Colonic mucosa (tissue), 4 donors: ENCODE results near the gene AKR1B15. TPM values are rescaled to one million over a fixed set of nuclear protein-coding genes. Genes with fewer than 3 reads are reported as not detected.
"Not testable (repeated sequence)": the region's sequence is repeated elsewhere in the genome, so short reads cannot be mapped to it uniquely, and the experiment has no call there.

Experiments used
- DNase-seq: peaks from one replicate; pipeline ENCODE4 v3.0.0-alpha.2; 2020
- H3K27ac ChIP-seq: fragments of 200-600 bp; one replicate; pipeline ENCODE4 v1.8.0; 2021
- H3K27me3 ChIP-seq: fragments of 200-600 bp; one replicate; pipeline ENCODE4 v1.8.0; 2021
- H3K36me3 ChIP-seq: fragments of 200-600 bp; one replicate; pipeline ENCODE4 v1.8.0; 2021
- H3K4me1 ChIP-seq: fragments of 200-600 bp; one replicate; pipeline ENCODE4 v1.8.0; 2021; ENCODE audit warnings: mild to moderate bottlenecking
- H3K4me3 ChIP-seq: fragments of 200-600 bp; one replicate; pipeline ENCODE4 v1.8.0; 2021
- H3K9ac ChIP-seq, 2 donors: one replicate each; pipeline ENCODE4 v1.7.0; 2013; ENCODE audit warnings: control low read depth in 2 of 2, low read depth in 2 of 2, low read length in 2 of 2
- H3K9me3 ChIP-seq: fragments of 200-600 bp; one replicate; pipeline ENCODE4 v1.8.0; 2021
- intact Hi-C: fragments of 100-400 bp; cut with DNase I; formaldehyde crosslinking; loops from one replicate; pipeline ENCODE4 v1.14.1; 2022
- total RNA-seq, 2 donors: library from RNA; stranded (reverse); fragmentation: NEBNext Ultra II Directional in 1 of 2; extraction: Animal tissue kit (Norgen Biotek cat#: 25700) in 1 of 2; gene quantifications; one replicate each; pipeline ENCODE4 v1.2.1, GENCODE V29; 2021
- TF ChIP-seq, protein P1 (sequence below): fragments of 200-600 bp; IDR thresholded peaks from one replicate; pipeline ENCODE4 v1.8.0; 2022; ENCODE audit warnings: antibody characterized with exemption, mild to moderate bottlenecking
- donor health status: healthy.
- donor health status: DM: no; HTN: no; CAD: no.
- donor health status: DM: no; HTN: no; CAD: no.

Gene AKR1B15
- total RNA-seq, 2 donors from 2014 or later = 6.5 to 10.6 TPM

DNA sequence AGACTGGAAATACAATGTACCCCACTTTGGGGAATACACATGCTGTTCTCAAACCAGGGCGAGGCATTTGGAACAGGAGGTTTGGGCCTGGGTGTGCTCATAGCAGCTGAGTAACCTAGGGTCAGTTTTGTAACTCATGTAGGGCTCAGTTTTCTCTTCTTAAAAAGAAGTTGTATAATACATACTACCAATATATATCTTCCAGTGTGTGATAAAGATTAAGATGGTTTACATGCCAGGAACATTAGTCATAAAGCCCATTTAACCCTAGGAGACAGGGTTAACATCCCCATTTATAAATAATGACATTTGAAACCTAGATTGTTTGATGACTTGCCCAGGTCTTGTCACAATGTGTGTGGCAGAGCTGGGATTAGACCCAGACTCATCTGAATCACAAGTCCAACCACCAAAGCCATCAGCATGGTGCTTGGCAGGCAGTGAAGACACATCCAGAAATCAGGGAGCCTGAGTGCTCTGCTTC is 15.6 kb upstream of the AKR1B15 start:
- Histone ChIP-seq H3K4me3 (no peak overlapping the region), H3K4me1 (no peaks in the 10 kb centered on the region), H3K9me3 (no peaks in the 10 kb centered on the region), H3K36me3 (no peaks in the 10 kb centered on the region), H3K27me3 (no peaks in the 10 kb centered on the region), H3K27ac (peak overlapping the region; percentile 67), H3K9ac (no peak overlapping the region)
- DNase-seq = no peak
- TF ChIP-seq, protein P1, sequence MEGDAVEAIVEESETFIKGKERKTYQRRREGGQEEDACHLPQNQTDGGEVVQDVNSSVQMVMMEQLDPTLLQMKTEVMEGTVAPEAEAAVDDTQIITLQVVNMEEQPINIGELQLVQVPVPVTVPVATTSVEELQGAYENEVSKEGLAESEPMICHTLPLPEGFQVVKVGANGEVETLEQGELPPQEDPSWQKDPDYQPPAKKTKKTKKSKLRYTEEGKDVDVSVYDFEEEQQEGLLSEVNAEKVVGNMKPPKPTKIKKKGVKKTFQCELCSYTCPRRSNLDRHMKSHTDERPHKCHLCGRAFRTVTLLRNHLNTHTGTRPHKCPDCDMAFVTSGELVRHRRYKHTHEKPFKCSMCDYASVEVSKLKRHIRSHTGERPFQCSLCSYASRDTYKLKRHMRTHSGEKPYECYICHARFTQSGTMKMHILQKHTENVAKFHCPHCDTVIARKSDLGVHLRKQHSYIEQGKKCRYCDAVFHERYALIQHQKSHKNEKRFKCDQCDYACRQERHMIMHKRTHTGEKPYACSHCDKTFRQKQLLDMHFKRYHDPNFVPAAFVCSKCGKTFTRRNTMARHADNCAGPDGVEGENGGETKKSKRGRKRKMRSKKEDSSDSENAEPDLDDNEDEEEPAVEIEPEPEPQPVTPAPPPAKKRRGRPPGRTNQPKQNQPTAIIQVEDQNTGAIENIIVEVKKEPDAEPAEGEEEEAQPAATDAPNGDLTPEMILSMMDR = no peak
- intact Hi-C loops = no loop called here

DNA sequence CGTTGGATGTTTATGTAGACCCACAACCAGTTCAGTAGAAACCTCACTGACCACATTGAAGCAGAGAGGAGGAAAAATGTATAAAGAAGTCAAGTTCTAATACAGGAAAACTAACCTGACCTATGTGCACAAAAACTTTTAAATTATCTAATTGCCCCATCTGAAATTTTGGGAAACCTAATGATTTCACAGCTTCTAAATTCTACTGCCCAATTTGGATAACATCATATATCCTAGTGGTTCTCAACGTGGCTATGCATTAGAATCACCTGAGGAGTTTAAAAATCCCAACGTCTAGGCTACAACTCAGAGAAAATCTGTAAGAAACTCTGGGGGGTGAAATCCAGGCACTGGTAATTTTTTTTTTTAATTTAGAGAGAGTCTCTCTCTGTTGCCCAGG is 14.3 kb upstream of the AKR1B15 start:
- H3K9me3 ChIP-seq = no peaks in the 10 kb centered on the region
- intact Hi-C loops = no loop called here
- H3K36me3 ChIP-seq = no peaks in the 10 kb centered on the region
- no peaks in the 10 kb centered on the region for H3K4me1 ChIP-seq
- no peak overlapping the region for H3K27ac ChIP-seq
- H3K27me3 ChIP-seq = no peaks in the 10 kb centered on the region
- H3K9ac ChIP-seq = no peak overlapping the region
- no peak for DNase-seq
- TF ChIP-seq, protein P1 = no peak
- no peak overlapping the region for H3K4me3 ChIP-seq

GRCh38 chr7:134535272-134535918 is 13.5 kb upstream of the AKR1B15 start:
- no peak for DNase-seq
- H3K36me3 ChIP-seq = no peaks in the 10 kb centered on the region
- H3K27ac ChIP-seq = no peak overlapping the region
- H3K27me3 ChIP-seq = no peaks in the 10 kb centered on the region
- H3K9me3 ChIP-seq = no peaks in the 10 kb centered on the region
- H3K4me1 ChIP-seq = no peaks in the 10 kb centered on the region
- TF ChIP-seq, protein P1 = no peak
- no peak overlapping the region for H3K4me3 ChIP-seq
- intact Hi-C loops = no loop called here
- no peak overlapping the region for H3K9ac ChIP-seq

DNA sequence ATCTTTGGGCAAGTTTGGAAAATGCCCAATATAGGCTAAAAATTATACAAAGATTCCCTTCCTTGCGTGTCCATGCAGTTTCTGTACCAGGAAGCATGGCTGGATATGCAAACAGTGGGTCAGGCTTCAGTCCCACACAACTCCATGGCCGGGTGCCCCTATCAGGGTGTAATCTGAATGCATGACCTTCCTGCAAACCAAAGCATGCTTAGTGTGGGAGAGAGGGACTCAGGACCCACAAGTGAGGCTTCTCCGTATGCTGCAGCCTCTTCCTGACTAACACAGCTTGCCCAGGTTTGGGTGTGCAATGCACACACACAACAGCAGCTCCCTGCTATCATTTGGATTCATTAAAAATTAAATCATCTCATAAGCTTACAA is 13.0 kb upstream of the AKR1B15 start:
- no peak overlapping the region for H3K4me3 ChIP-seq
- H3K36me3 ChIP-seq = no peaks in the 10 kb centered on the region
- TF ChIP-seq, protein P1 = no peak
- intact Hi-C loops = no loop called here
- H3K4me1 ChIP-seq = no peaks in the 10 kb centered on the region
- no peak overlapping the region for H3K27ac ChIP-seq
- H3K9me3 ChIP-seq = no peaks in the 10 kb centered on the region
- no peak overlapping the region for H3K9ac ChIP-seq
- no peaks in the 10 kb centered on the region for H3K27me3 ChIP-seq
- no peak for DNase-seq

DNA sequence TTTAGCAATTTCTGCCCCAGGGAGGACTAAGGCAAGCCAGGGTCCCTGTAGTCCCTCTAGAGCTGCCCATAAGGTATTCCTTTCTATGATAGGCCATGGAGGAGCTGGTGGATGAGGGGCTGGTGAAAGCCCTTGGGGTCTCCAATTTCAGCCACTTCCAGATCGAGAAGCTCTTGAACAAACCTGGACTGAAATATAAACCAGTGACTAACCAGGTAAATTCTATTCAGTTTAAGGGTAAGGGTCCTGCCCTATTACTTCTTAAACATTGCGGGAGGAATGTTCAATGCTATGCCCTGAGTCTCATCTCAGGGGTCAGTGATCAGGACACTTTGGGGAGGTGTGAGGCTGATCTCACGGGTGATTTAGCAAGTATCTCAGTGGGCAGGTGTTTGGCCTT is 12.4 kb upstream of the AKR1B15 start:
- intact Hi-C loops, H3K9ac ChIP-seq, H3K9me3 ChIP-seq: not testable (repeated sequence)

DNA sequence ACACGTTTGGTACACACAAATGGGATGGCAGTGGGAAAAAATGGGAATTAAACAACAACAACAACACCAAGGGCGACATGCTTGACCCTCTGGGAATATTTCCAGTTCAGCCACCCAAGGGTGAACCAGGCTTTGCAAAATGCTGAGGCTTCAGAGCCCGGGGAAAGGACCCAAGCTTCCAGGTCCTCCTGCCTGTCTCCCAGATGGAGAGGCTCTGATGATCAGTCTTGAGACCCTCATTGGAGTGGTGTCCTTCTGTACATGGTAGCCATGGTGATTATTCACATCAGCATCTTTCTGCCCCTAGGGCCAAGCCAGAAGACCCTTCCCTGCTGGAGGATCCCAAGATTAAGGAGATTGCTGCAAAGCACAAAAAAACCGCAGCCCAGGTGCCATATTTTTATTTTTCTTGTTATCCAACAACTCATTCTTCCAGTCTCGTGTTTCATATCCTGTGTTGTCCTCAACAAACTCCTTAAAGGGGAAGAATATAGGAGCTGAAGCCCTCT is 11.6 kb upstream of the AKR1B15 start:
- H3K9me3 ChIP-seq, H3K27me3 ChIP-seq, H3K9ac ChIP-seq, H3K36me3 ChIP-seq, H3K4me1 ChIP-seq, H3K4me3 ChIP-seq, H3K27ac ChIP-seq, DNase-seq, intact Hi-C loops: not testable (repeated sequence)

More for the DNA sequence above, 12.4 kb upstream of the AKR1B15 start:
- not testable (repeated sequence) for H3K36me3 ChIP-seq, H3K4me3 ChIP-seq, H3K27ac ChIP-seq, H3K27me3 ChIP-seq, DNase-seq, H3K4me1 ChIP-seq
